Vagina (tissue), 2 donors: ENCODE results near the gene PROS1.

Experiments
- CTCF ChIP-seq, 3 experiments: fragments of 450-650 bp in 2 of 3; fragments of 200-600 bp in 1 of 3; sonication (generic) in 1 of 3; IDR thresholded peaks; one replicate each; pipeline ENCODE4 v1.5.1; 2017 to 2019; ENCODE audit warnings: antibody characterized with exemption in 3 of 3, mild to moderate bottlenecking in 2 of 3, moderate library complexity in 2 of 3
- POLR2A ChIP-seq, 2 donors: fragments of 450-650 bp; IDR thresholded peaks; one replicate each; pipeline ENCODE4 v1.6.1; 2017; ENCODE audit warnings: antibody characterized with exemption in 2 of 2, mild to moderate bottlenecking in 2 of 2, moderate library complexity in 2 of 2

GRCh38 chr3:94004301-94004910 is 30.7 kb upstream of the PROS1 start:
- no peak for TF ChIP-seq POLR2A (IDR thresholded peaks at IDR 0.05)
- peak; percentile 28 to 45 (median 38) for TF ChIP-seq CTCF (IDR thresholded peaks at IDR 0.05)
